ENCODE results near the gene DIS3L2. TPM values are rescaled to one million over a fixed set of nuclear protein-coding genes. Genes with fewer than 3 reads are reported as not detected.
A peak's percentile ranks its signal among the peaks of the same experiment; 100 is the strongest.
"Not testable (repeated sequence)": the region's sequence is repeated elsewhere in the genome, so short reads cannot be mapped to it uniquely, and the experiment has no call there.

Gene DIS3L2
- total RNA-seq, 1 donor from 2014 or later = 11.8 TPM

GRCh38 chr2:232336241-232336736, 374.8 kb downstream of the DIS3L2 start:
- Histone ChIP-seq H3K27me3 (ENCODE audit: control insufficient read depth, insufficient read depth, low read length) (no peaks in the 10 kb centered on the region), H3K4me3 (ENCODE audit: low read depth, low read length) (no peak overlapping the region), H3K36me3 (ENCODE audit: control insufficient read depth, insufficient read depth, low read length) (no peaks in the 10 kb centered on the region)
- DNase-seq (ENCODE audit: low read depth) (no peak), FAIRE-seq (no peak)
- no peak for TF ChIP-seq CTCF (IDR thresholded peaks at IDR 0.05; ENCODE audit: insufficient read depth, low read length, severe bottlenecking)

GRCh38 chr2:232336981-232337720, 375.6 kb downstream of the DIS3L2 start:
- TF ChIP-seq CTCF (IDR thresholded peaks at IDR 0.05; ENCODE audit: insufficient read depth, low read length, severe bottlenecking) = no peak
- no peaks in the 10 kb centered on the region for H3K27me3 ChIP-seq (ENCODE audit: control insufficient read depth, insufficient read depth, low read length)
- H3K36me3 ChIP-seq (ENCODE audit: control insufficient read depth, insufficient read depth, low read length) = no peaks in the 10 kb centered on the region
- DNase-seq (ENCODE audit: low read depth) = no peak
- FAIRE-seq = no peak
- H3K4me3 ChIP-seq (ENCODE audit: low read depth, low read length) = no peak overlapping the region

GRCh38 chr2:232338094-232338758, 376.7 kb downstream of the DIS3L2 start:
- H3K27me3 ChIP-seq (ENCODE audit: control insufficient read depth, insufficient read depth, low read length); H3K36me3 ChIP-seq (ENCODE audit: control insufficient read depth, insufficient read depth, low read length); H3K4me3 ChIP-seq (ENCODE audit: low read depth, low read length); DNase-seq (ENCODE audit: low read depth): not testable (repeated sequence)
- peak; percentile 32 for FAIRE-seq

GRCh38 chr2:232338759-232339106, 377.2 kb downstream of the DIS3L2 start:
- DNase-seq (ENCODE audit: low read depth) (no peak), FAIRE-seq (no peak)
- no peaks in the 10 kb centered on the region for H3K36me3 ChIP-seq (ENCODE audit: control insufficient read depth, insufficient read depth, low read length)
- H3K4me3 ChIP-seq (ENCODE audit: low read depth, low read length) = no peak overlapping the region
- TF ChIP-seq CTCF (IDR thresholded peaks at IDR 0.05; ENCODE audit: insufficient read depth, low read length, severe bottlenecking) = no peak
- H3K27me3 ChIP-seq (ENCODE audit: control insufficient read depth, insufficient read depth, low read length) = no peaks in the 10 kb centered on the region

- FAIRE-seq (no peak), DNase-seq (ENCODE audit: low read depth) (no peak)
- no peak for TF ChIP-seq CTCF (IDR thresholded peaks at IDR 0.05; ENCODE audit: insufficient read depth, low read length, severe bottlenecking)
- H3K27me3 ChIP-seq (ENCODE audit: control insufficient read depth, insufficient read depth, low read length) = no peaks in the 10 kb centered on the region
- no peaks in the 10 kb centered on the region for H3K36me3 ChIP-seq (ENCODE audit: control insufficient read depth, insufficient read depth, low read length)
- H3K4me3 ChIP-seq (ENCODE audit: low read depth, low read length) = no peak overlapping the region
These were observed 377.9 kb downstream of the DIS3L2 start for GRCh38 chr2:232339121-232340081.

Data from bronchial epithelial cell (primary cell).